ENCODE measurements around the gene CACNA2D3.

GRCh38 chr3:54901906-54902685, 779.7 kb downstream of the CACNA2D3 start:
- TF ChIP-seq POLR2AphosphoS5 (IDR thresholded peaks at IDR 0.05; ENCODE audit: borderline replicate concordance, low read depth, low read length) = no peak
- TF ChIP-seq EZH2 (IDR thresholded peaks at IDR 0.05) = no peak
- TF ChIP-seq FOXP2 (optimal IDR thresholded peaks at IDR 0.05; ENCODE audit: control extremely low read depth, extremely low read length, insufficient read depth) = no peak
